GM12878 (cell line): ENCODE data around the gene SYNE4. TPM values are rescaled to one million over a fixed set of nuclear protein-coding genes. Genes with fewer than 3 reads are reported as not detected.

Source experiments
- ATAC-seq: fragments of 200-7000 bp; cut with Tn5 transposase; 3 replicates; pipeline ENCODE4 v1.9.1; 2020; ENCODE audit warnings: mild to moderate bottlenecking, moderate library complexity
- BruUV-seq: library from RNA; stranded (reverse); fragments of 400-500 nt; replicated peaks from 2 replicates; lab custom pipeline; 2021; lab: Mats Ljungman, UMichigan
- CTCF ChIA-PET: fragments of 300-600 bp; sonication (Branson Sonifier 250); formaldehyde crosslinking; extraction: SDS; loops from one replicate; lab custom pipeline; 2021; ENCODE audit warnings: inconsistent platforms; lab: Yijun Ruan, JAX
- POLR2A ChIA-PET: fragments of 350-600 bp; formaldehyde crosslinking; extraction: SDS; loops from one replicate; lab custom pipeline; 2021; ENCODE audit warnings: inconsistent platforms; lab: Charles Lee
- RAD21 ChIA-PET: fragments of 300-600 bp; sonication (Branson Sonifier 250); formaldehyde crosslinking; loops from one replicate; lab custom pipeline; 2023; ENCODE audit warnings: antibody characterized with exemption; ENCODE audit not compliant: unreplicated experiment; lab: Charles Lee
- SMC1A ChIA-PET: fragments of 300-600 bp; sonication (Branson Sonifier 250); formaldehyde crosslinking; loops from one replicate; lab custom pipeline; 2023; ENCODE audit not compliant: unreplicated experiment, uncharacterized antibody; lab: Charles Lee
- DNase-seq: peaks from one replicate; pipeline ENCODE4 v3.0.0-alpha.2; 2011; ENCODE audit warnings: low read depth, low spot score
- FAIRE-seq: peaks from 3 replicates; lab custom pipeline; 2011; peaks lifted over from hg19 to GRCh38; lab: Jason Lieb, UNC
- H2AFZ ChIP-seq: 2 replicates; pipeline ENCODE4 v1.6.0; 2011; ENCODE audit warnings: low read depth, low read length, control low read depth; ENCODE audit not compliant: control insufficient read depth
- H3K27ac ChIP-seq: 2 replicates; pipeline ENCODE4 v1.5.1; 2011; ENCODE audit warnings: control low read depth; ENCODE audit not compliant: control insufficient read depth, insufficient read depth
- H3K27me3 ChIP-seq, 2 experiments: replicated peaks in 1 of 2; 2 replicates each; pipeline versions ENCODE4 v1.6.0 to v1.6.1; 2011; ENCODE audit warnings: low read length in 1 of 2; ENCODE audit not compliant: control insufficient read depth in 2 of 2, insufficient read depth in 2 of 2
- H3K36me3 ChIP-seq, 2 experiments: 2 replicates each; pipeline ENCODE4 v1.5.1; 2011; ENCODE audit warnings: low read length in 1 of 2; ENCODE audit not compliant: control insufficient read depth in 2 of 2, insufficient read depth in 2 of 2
- H3K4me1 ChIP-seq: 2 replicates; pipeline ENCODE4 v1.6.1; 2011; ENCODE audit warnings: mild to moderate bottlenecking, low read length, moderate library complexity, mixed read lengths; ENCODE audit not compliant: control insufficient read depth, insufficient read depth
- H3K4me2 ChIP-seq: 2 replicates; pipeline ENCODE4 v1.6.0; 2011; ENCODE audit warnings: control low read depth; ENCODE audit not compliant: control insufficient read depth, insufficient read depth
- H3K4me3 ChIP-seq: fragments of 200-600 bp; sonication (generic); 2 replicates; pipeline ENCODE4 v1.5.1; 2016
- H3K79me2 ChIP-seq: 2 replicates; pipeline ENCODE4 v1.6.0; 2011; ENCODE audit warnings: low read length; ENCODE audit not compliant: control insufficient read depth, insufficient read depth
- H3K9ac ChIP-seq: 2 replicates; pipeline ENCODE4 v1.8.0; 2011; ENCODE audit warnings: low read length, control low read depth, mixed read lengths; ENCODE audit not compliant: control insufficient read depth, insufficient read depth
- H3K9me3 ChIP-seq: replicated peaks from 3 replicates; pipeline ENCODE4 v1.5.1; 2011; ENCODE audit warnings: mild to moderate bottlenecking, low read length; ENCODE audit not compliant: control insufficient read depth, insufficient read depth
- H4K20me1 ChIP-seq: 2 replicates; pipeline ENCODE4 v1.6.0; 2011; ENCODE audit not compliant: control insufficient read depth, insufficient read depth
- CREM ChIP-seq: IDR thresholded peaks from 2 replicates; pipeline ENCODE4 v1.6.1; 2014; ENCODE audit warnings: antibody characterized with exemption, low read depth
- HDAC2 ChIP-seq: fragments of 200-600 bp; sonication (generic); IDR thresholded peaks from 2 replicates; pipeline ENCODE4 v1.6.1; 2017
- NR2C2 ChIP-seq: IDR thresholded peaks from 2 replicates; pipeline ENCODE4 v1.6.1; 2011; ENCODE audit warnings: borderline replicate concordance, low read depth; ENCODE audit not compliant: control insufficient read depth, insufficient read length
- PML ChIP-seq: IDR thresholded peaks from 2 replicates; pipeline ENCODE4 v1.6.1; 2012; ENCODE audit warnings: low read length, inconsistent platforms
- ZNF207 ChIP-seq: fragments of 450-650 bp; IDR thresholded peaks from 2 replicates; pipeline ENCODE4 v1.6.1; 2014; ENCODE audit warnings: antibody characterized with exemption, mild to moderate bottlenecking, borderline replicate concordance
- WGBS: methylation state at CpG from one replicate; pipeline ENCODE4 v1.1.6; 2016; ENCODE audit warnings: low lambda C conversion rate; ENCODE audit not compliant: insufficient replicate concordance, insufficient coverage; ENCODE audit errors: missing lambda C conversion rate; 5-methylcytosine and 5-hydroxymethylcytosine counted together
- in situ Hi-C: fragments of 300-500 bp; cut with MboI; formaldehyde crosslinking; loops from 9 replicates; pipeline ENCODE4 v1.14.3; 2018; ENCODE audit warnings: mixed read lengths
- intact Hi-C: fragments of 100-400 bp; cut with micrococcal nuclease; formaldehyde crosslinking; loops from one replicate; pipeline ENCODE4 v1.14.2; 2022; ENCODE audit not compliant: unreplicated experiment
- polyA plus RNA-seq, 11 experiments: library from polyadenylated mRNA; depleted of rRNA in 4 of 11; unstranded in 6 of 11; stranded (reverse) in 5 of 11; fragments of >200 nt; fragmentation: Nextera tagmentation in 4 of 11; fragmentation: Illumina TruSeq in 1 of 11; extraction: Ambion mirVana in 4 of 11; extraction: Trizol in 1 of 11; gene quantifications; 1 replicate in 1 of 11; 2 replicates in 10 of 11; pipeline versions ENCODE4 v1.2.1 to v1.2.3, GENCODE V29; 2011 to 2016; ENCODE audit warnings: inconsistent platforms in 2 of 11, missing spikeins in 2 of 11, low read depth in 1 of 11
- total RNA-seq, 4 experiments: library from RNA; depleted of rRNA in 3 of 4; stranded (reverse); fragments of >200 nt in 3 of 4; fragmentation: Illumina TruSeq in 1 of 4; extraction: Trizol in 1 of 4; gene quantifications; 2 replicates each; pipeline versions ENCODE4 v1.2.1 to v1.2.3, GENCODE V29; 2013 to 2021
- TF ChIP-seq, protein P1 (sequence below): fragments of 450-650 bp; IDR thresholded peaks from 2 replicates; pipeline ENCODE4 v1.6.1; 2017; ENCODE audit warnings: mild to moderate bottlenecking, moderate library complexity

Gene SYNE4
- total and polyA plus RNA-seq, 10 of the 15 experiments (the other 5 are each of a cell fraction or from before 2014, with no cell fraction given) = 0.35 to 1.2 (median 0.71) TPM

DNA sequence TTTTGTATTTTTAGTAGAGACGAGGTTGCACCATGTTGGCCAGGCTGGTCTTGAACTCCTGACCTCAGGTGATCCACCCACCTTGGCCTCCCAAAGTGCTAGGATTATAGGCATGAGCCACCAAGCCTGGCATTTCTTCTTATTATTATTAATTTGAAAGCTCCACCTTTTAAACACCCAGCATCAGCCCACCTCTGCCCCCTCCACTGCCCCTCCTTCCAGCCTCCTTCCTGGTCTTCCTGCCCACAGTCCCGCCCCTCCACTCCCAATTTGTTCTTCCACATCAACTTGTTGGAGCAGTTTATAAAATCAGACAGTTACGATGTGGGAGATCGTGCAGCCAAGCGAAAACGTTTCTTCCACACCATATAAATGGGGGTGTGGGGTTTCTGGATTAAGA lies 31.9 kb upstream of the SYNE4 start:
- Histone ChIP-seq H3K9me3 (no peaks in the 10 kb centered on the region), H3K36me3 (peaks cover 0 to 2% of the 10 kb centered on the region in 2 experiments; a peak in 3 of 4 replicates), H3K9ac (no peak overlapping the region), H3K4me1 (no peaks in the 10 kb centered on the region), H2AFZ (no peak overlapping the region), H4K20me1 (no peaks in the 10 kb centered on the region), H3K4me3 (no peak overlapping the region), H3K79me2 (no peaks in the 10 kb centered on the region), H3K27me3 (no peaks in the 10 kb centered on the region), H3K4me2 (no peak overlapping the region), H3K27ac (no peak overlapping the region)
- DNase-seq = no peak
- no peak for ATAC-seq
- ChIA-PET SMC1A (no interaction called here), CTCF (no interaction called here), RAD21 (no interaction called here), POLR2A (no interaction called here)
- TF ChIP-seq CREM (no peak), ZNF207 (no peak), HDAC2 (no peak), PML (no peak), NR2C2 (no peak)
- TF ChIP-seq, protein P1, sequence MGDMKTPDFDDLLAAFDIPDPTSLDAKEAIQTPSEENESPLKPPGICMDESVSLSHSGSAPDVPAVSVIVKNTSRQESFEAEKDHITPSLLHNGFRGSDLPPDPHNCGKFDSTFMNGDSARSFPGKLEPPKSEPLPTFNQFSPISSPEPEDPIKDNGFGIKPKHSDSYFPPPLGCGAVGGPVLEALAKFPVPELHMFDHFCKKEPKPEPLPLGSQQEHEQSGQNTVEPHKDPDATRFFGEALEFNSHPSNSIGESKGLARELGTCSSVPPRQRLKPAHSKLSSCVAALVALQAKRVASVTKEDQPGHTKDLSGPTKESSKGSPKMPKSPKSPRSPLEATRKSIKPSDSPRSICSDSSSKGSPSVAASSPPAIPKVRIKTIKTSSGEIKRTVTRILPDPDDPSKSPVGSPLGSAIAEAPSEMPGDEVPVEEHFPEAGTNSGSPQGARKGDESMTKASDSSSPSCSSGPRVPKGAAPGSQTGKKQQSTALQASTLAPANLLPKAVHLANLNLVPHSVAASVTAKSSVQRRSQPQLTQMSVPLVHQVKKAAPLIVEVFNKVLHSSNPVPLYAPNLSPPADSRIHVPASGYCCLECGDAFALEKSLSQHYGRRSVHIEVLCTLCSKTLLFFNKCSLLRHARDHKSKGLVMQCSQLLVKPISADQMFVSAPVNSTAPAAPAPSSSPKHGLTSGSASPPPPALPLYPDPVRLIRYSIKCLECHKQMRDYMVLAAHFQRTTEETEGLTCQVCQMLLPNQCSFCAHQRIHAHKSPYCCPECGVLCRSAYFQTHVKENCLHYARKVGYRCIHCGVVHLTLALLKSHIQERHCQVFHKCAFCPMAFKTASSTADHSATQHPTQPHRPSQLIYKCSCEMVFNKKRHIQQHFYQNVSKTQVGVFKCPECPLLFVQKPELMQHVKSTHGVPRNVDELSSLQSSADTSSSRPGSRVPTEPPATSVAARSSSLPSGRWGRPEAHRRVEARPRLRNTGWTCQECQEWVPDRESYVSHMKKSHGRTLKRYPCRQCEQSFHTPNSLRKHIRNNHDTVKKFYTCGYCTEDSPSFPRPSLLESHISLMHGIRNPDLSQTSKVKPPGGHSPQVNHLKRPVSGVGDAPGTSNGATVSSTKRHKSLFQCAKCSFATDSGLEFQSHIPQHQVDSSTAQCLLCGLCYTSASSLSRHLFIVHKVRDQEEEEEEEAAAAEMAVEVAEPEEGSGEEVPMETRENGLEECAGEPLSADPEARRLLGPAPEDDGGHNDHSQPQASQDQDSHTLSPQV = no peak
- intact Hi-C loops (no loop called here), in situ Hi-C loops (no loop called here)
- FAIRE-seq = no peak
- no TSS peak for BruUV-seq
- 72% methylated on average over 6 of the region's 6 CpGs for WGBS
